Keratinocyte (primary cell): ENCODE measurements around the gene SNX2. TPM values are rescaled to one million over a fixed set of nuclear protein-coding genes. Genes with fewer than 3 reads are reported as not detected.

Experiments used
- DNase-seq: peaks from one replicate; pipeline ENCODE4 v3.0.0-alpha.2; 2011; ENCODE audit warnings: low read depth, missing footprints, low spot score
- FAIRE-seq: peaks from 2 replicates; lab custom pipeline; 2011; peaks lifted over from hg19 to GRCh38; lab: Jason Lieb, UNC
- H2AFZ ChIP-seq: 2 replicates; pipeline ENCODE4 v1.6.0; 2012; ENCODE audit warnings: low read length, control low read depth, inconsistent platforms; ENCODE audit not compliant: control insufficient read depth
- H3K27ac ChIP-seq: 2 replicates; pipeline ENCODE4 v1.5.1; 2011; ENCODE audit warnings: low read length; ENCODE audit not compliant: control insufficient read depth, insufficient read depth
- H3K27me3 ChIP-seq: 3 replicates; pipeline ENCODE4 v1.6.0; 2011; ENCODE audit warnings: low read length; ENCODE audit not compliant: control insufficient read depth, insufficient read depth; ENCODE audit errors: extremely low read depth
- H3K36me3 ChIP-seq, 2 experiments: 2 replicates in 1 of 2; 3 replicates in 1 of 2; pipeline ENCODE4 v1.5.1; 2011; ENCODE audit warnings: low read length in 2 of 2, mild to moderate bottlenecking in 1 of 2; ENCODE audit not compliant: control insufficient read depth in 2 of 2, insufficient read depth in 2 of 2; ENCODE audit errors: extremely low read depth in 1 of 2
- H3K4me1 ChIP-seq: 3 replicates; pipeline ENCODE4 v1.5.1; 2011; ENCODE audit warnings: low read length; ENCODE audit not compliant: control insufficient read depth, insufficient read depth; ENCODE audit errors: extremely low read depth
- H3K4me2 ChIP-seq: 3 replicates; pipeline ENCODE4 v1.6.0; 2011; ENCODE audit warnings: low read depth, low read length; ENCODE audit not compliant: control insufficient read depth, insufficient read depth; ENCODE audit errors: extremely low read depth
- H3K4me3 ChIP-seq, 3 experiments: fragments of 200-600 bp in 1 of 3; sonication (generic) in 1 of 3; 2 replicates in 2 of 3; 3 replicates in 1 of 3; pipeline ENCODE4 v1.5.1; 2011 to 2016; ENCODE audit warnings: low read length in 3 of 3, mild to moderate bottlenecking in 3 of 3, control low read depth in 2 of 3, inconsistent platforms in 1 of 3, low read depth in 1 of 3, mixed read lengths in 1 of 3, mixed run types in 1 of 3, moderate library complexity in 1 of 3; ENCODE audit not compliant: control insufficient read depth in 2 of 3, insufficient read depth in 2 of 3; ENCODE audit errors: extremely low read depth in 1 of 3
- H3K79me2 ChIP-seq: 2 replicates; pipeline ENCODE4 v1.6.0; 2012; ENCODE audit warnings: low read length; ENCODE audit not compliant: control insufficient read depth, insufficient read depth
- H3K9ac ChIP-seq: 3 replicates; pipeline ENCODE4 v1.6.0; 2011; ENCODE audit warnings: low read length; ENCODE audit not compliant: control insufficient read depth, insufficient read depth; ENCODE audit errors: extremely low read depth
- H3K9me1 ChIP-seq: 3 replicates; pipeline ENCODE4 v1.6.0; 2011; ENCODE audit warnings: low read length; ENCODE audit not compliant: control insufficient read depth, insufficient read depth; ENCODE audit errors: extremely low read depth
- H3K9me3 ChIP-seq: 2 replicates; pipeline ENCODE4 v1.5.1; 2012; ENCODE audit warnings: low read depth, low read length; ENCODE audit not compliant: control insufficient read depth
- H4K20me1 ChIP-seq: 3 replicates; pipeline ENCODE4 v1.6.0; 2011; ENCODE audit warnings: low read length; ENCODE audit not compliant: control insufficient read depth, insufficient read depth; ENCODE audit errors: extremely low read depth
- CTCF ChIP-seq, 3 experiments: IDR thresholded peaks in 1 of 3; conservative IDR thresholded peaks in 1 of 3; optimal IDR thresholded peaks in 1 of 3; 2 replicates in 2 of 3; 3 replicates in 1 of 3; pipeline versions ENCODE3 to v1.5.1; 2011; ENCODE audit warnings: low read length in 3 of 3, mild to moderate bottlenecking in 3 of 3, moderate library complexity in 2 of 3, control low read depth in 1 of 3, inconsistent platforms in 1 of 3; ENCODE audit not compliant: insufficient read depth in 2 of 3; ENCODE audit errors: extremely low read depth in 1 of 3
- EZH2 ChIP-seq: IDR thresholded peaks from one replicate; pipeline ENCODE4 v1.6.1; 2012; ENCODE audit warnings: inconsistent platforms, mild to moderate bottlenecking, low read length, moderate library complexity
- dilution Hi-C: fragments of 300-500 bp; cut with MboI; formaldehyde crosslinking; loops from one replicate; pipeline ENCODE4 v1.7.0; 2020; ENCODE audit warnings: low sequenced_read_pairs; ENCODE audit not compliant: extremely low pct_ligation_motif_present
- polyA plus RNA-seq, 5 experiments: library from polyadenylated mRNA; depleted of rRNA in 3 of 5; stranded (reverse) in 3 of 5; stranded (forward) in 1 of 5; unstranded in 1 of 5; fragments of >200 nt; gene quantifications; 1 replicate in 1 of 5; 2 replicates in 3 of 5; 3 replicates in 1 of 5; pipeline versions ENCODE4 v1.2.1 to v1.2.3, GENCODE V29; 2011 to 2012; ENCODE audit warnings: missing spikeins in 2 of 5, low read depth in 1 of 5, low replicate concordance in 1 of 5

The SNX2 gene
- polyA plus RNA-seq, 1 donor (not counting 4 experiments of a cell fraction or from before 2014, with no cell fraction given), result 87.8 TPM

- FAIRE-seq (no peak), DNase-seq (no peak)
- H3K4me1 ChIP-seq, result peaks cover 9% of the 10 kb centered on the region
- H3K27ac ChIP-seq, result no peak overlapping the region
- H3K9me3 ChIP-seq, result no peaks in the 10 kb centered on the region
- dilution Hi-C loops, result no loop called here
- H3K27me3 ChIP-seq, result no peaks in the 10 kb centered on the region
- H3K4me2 ChIP-seq, result no peak overlapping the region
- H2AFZ ChIP-seq, result no peak overlapping the region
- no peak overlapping the region for H3K9ac ChIP-seq
- peaks cover 66% of the 10 kb centered on the region for H3K79me2 ChIP-seq
- no peak overlapping the region for H3K4me3 ChIP-seq
- H3K9me1 ChIP-seq, result no peaks in the 10 kb centered on the region
- TF ChIP-seq CTCF (optimal IDR thresholded peaks at IDR 0.05 in 1 of 3, IDR thresholded peaks at IDR 0.05 in 1 of 3, conservative IDR thresholded peaks at IDR 0.05 in 1 of 3; ENCODE audit: extremely low read depth in 1 of 3, insufficient read depth in 2 of 3, low read length in 3 of 3) (no peak), EZH2 (no peak)
- H3K36me3 ChIP-seq, result no peaks in the 10 kb centered on the region
- H4K20me1 ChIP-seq, result no peaks in the 10 kb centered on the region
Measured at GRCh38 chr5:122778157-122778556, 3.3 kb downstream of the SNX2 start.

- no peak overlapping the region for H3K27ac ChIP-seq
- H3K79me2 ChIP-seq, result peaks cover 68% of the 10 kb centered on the region
- H3K9me3 ChIP-seq, result no peaks in the 10 kb centered on the region
- H3K4me2 ChIP-seq, result no peak overlapping the region
- H3K9ac ChIP-seq, result no peak overlapping the region
- H3K4me3 ChIP-seq, result no peak overlapping the region
- no peak for TF ChIP-seq CTCF (optimal IDR thresholded peaks at IDR 0.05 in 1 of 3, IDR thresholded peaks at IDR 0.05 in 1 of 3, conservative IDR thresholded peaks at IDR 0.05 in 1 of 3; ENCODE audit: extremely low read depth in 1 of 3, insufficient read depth in 2 of 3, low read length in 3 of 3)
- H3K36me3 ChIP-seq, result no peaks in the 10 kb centered on the region
- FAIRE-seq (no peak), DNase-seq (no peak)
- H4K20me1 ChIP-seq, result no peaks in the 10 kb centered on the region
- no peak overlapping the region for H2AFZ ChIP-seq
- peaks cover 8% of the 10 kb centered on the region for H3K4me1 ChIP-seq
- H3K27me3 ChIP-seq, result no peaks in the 10 kb centered on the region
- dilution Hi-C loops, result no loop called here
- H3K9me1 ChIP-seq, result no peaks in the 10 kb centered on the region
Measured at GRCh38 chr5:122779451-122779850, 4.6 kb downstream of the SNX2 start.
